Transverse colon (tissue), 4 donors: ENCODE measurements around the gene DHX16. TPM values are rescaled to one million over a fixed set of nuclear protein-coding genes. Genes with fewer than 3 reads are reported as not detected.

Experiments
- DNase-seq: peaks from one replicate; pipeline ENCODE4 v3.0.0-alpha.2; 2019
- H3K27ac ChIP-seq, 4 donors: fragments of 200-600 bp; sonication (generic); 2 replicates each; pipeline ENCODE4 v1.5.1; 2016 to 2018; ENCODE audit warnings: inconsistent platforms in 4 of 4
- H3K27me3 ChIP-seq: fragments of 200-600 bp; sonication (generic); 2 replicates; pipeline ENCODE4 v1.5.1; 2017; ENCODE audit warnings: inconsistent platforms
- H3K36me3 ChIP-seq, 4 donors: fragments of 200-600 bp; sonication (generic); 2 replicates each; pipeline ENCODE4 v1.5.1; 2017 to 2019; ENCODE audit warnings: inconsistent platforms in 4 of 4
- H3K4me1 ChIP-seq, 4 donors: fragments of 200-600 bp; sonication (generic); 2 replicates each; pipeline ENCODE4 v1.5.1; 2017 to 2020; ENCODE audit warnings: inconsistent platforms in 4 of 4
- H3K4me3 ChIP-seq, 4 donors: fragments of 200-600 bp; sonication (generic); 1 replicate in 1 of 4; 2 replicates in 3 of 4; pipeline versions ENCODE4 v1.5.1 to v1.6.1; 2017 to 2019; ENCODE audit warnings: inconsistent platforms in 4 of 4
- H3K9me3 ChIP-seq, 2 donors: fragments of 200-600 bp; sonication (generic); 2 replicates each; pipeline ENCODE4 v1.5.1; 2017 to 2019; ENCODE audit warnings: inconsistent platforms in 2 of 2
- EP300 ChIP-seq: sonication (generic); formaldehyde crosslinking; IDR thresholded peaks from one replicate; pipeline ENCODE4 v1.6.1; 2017; ENCODE audit warnings: antibody characterized with exemption, low read depth
- POLR2A ChIP-seq: fragments of 450-650 bp; IDR thresholded peaks from one replicate; pipeline ENCODE4 v1.6.1; 2016; ENCODE audit warnings: antibody characterized with exemption, mild to moderate bottlenecking, moderate library complexity
- POLR2AphosphoS5 ChIP-seq, 3 donors: sonication (generic); formaldehyde crosslinking; IDR thresholded peaks; one replicate each; pipeline ENCODE4 v1.6.1; 2016; ENCODE audit warnings: antibody characterized with exemption in 3 of 3
- WGBS, 2 donors: methylation state at CpG; one replicate each; pipeline ENCODE4 v1.1.5; 2018; ENCODE audit warnings: low coverage in 1 of 2; 5-methylcytosine and 5-hydroxymethylcytosine counted together
- in situ Hi-C, 4 donors: fragments of 200-750 bp; cut with MboI; loops; one replicate each; pipeline versions ENCODE4 v1.15.0 to v1.15.1; 2017; ENCODE audit warnings: low sequenced_read_pairs in 3 of 4, low pct_ligation_motif_present in 1 of 4, low pct_unique_long_range_greater_than_20kb in 1 of 4
- intact Hi-C: fragments of 100-400 bp; cut with DNase I; formaldehyde crosslinking; loops from one replicate; pipeline ENCODE4 v1.15.1; 2023; ENCODE audit warnings: low total_unique reads
- total RNA-seq, 4 donors: library from RNA; depleted of rRNA; stranded (reverse); fragments of >200 nt; gene quantifications; one replicate each; pipeline ENCODE4 v1.1.0, GENCODE V29; 2016
- TF ChIP-seq, protein P1 (sequence below), 5 experiments: fragments of 200-600 bp in 3 of 5; fragments of 450-650 bp in 2 of 5; sonication (generic) in 3 of 5; IDR thresholded peaks; 1 replicate in 2 of 5; 2 replicates in 3 of 5; pipeline ENCODE4 v1.5.1; 2016 to 2017; ENCODE audit warnings: antibody characterized with exemption in 5 of 5, inconsistent platforms in 3 of 5, mild to moderate bottlenecking in 2 of 5, moderate library complexity in 1 of 5

The DHX16 gene
- total RNA-seq, 4 donors from 2014 or later, result 37.8 to 144 (median 41.3) TPM

DNA sequence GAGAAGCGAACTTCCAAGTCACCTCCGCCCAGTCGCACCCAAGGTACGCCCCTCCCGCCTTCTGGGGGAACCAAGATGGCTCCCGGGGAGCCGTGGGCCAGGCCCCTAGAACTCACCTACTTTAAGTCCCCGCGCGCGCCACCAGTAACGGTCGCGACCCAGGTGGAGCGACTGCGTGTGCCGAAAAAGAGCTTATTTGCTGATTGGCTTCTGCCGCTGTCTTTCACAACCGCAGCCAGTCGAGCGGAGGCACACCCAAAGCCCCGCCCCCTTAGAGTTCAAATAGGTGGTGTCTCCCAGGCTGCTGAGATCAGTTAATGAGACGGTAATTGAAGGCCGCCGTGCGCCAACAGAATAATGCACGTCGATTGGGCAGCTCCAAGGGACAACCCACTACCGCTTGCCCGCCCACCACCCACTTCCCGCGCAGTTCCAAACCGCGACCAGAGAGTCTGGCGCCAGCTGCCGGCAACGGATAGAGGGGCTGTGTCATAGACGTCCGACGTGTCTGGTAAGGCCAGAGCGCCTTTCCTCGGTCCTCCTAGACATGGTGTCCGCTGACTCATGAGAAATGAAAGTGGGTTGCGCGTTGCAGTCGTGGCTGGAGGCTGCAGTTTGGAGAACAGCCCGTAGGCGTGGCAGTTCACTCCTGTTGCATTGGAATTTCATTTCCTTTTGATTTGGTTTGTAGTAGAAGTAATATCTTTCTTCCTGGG is 44.5 kb upstream of the DHX16 start, which contains the start of gene MDC1:
MDC1 (minus strand) TSS at position 153 of the 716 bp plus-strand sequence. CDS start 2,106 bp downstream, outside the sequence.
- intact Hi-C loops (loop anchor here (2.0 kb wide), 1 partner anchor 30 kb away; the partner anchor contains the start of gene PPP1R18), in situ Hi-C loops (loop anchor here in 1 of 4 donors (5.0 kb wide), 1 partner anchor 35 kb away; no protein-coding TSS in a partner anchor)
- Histone ChIP-seq H3K36me3 (peaks cover 0 to 12% (median 3%) of the 10 kb centered on the region in 4 donors), H3K27ac (peak within 1 kb of the TSS; percentile 93 to 99 (median 98)), H3K4me3 (peak within 1 kb of the TSS; percentile 50 to 69 (median 60)), H3K4me1 (peaks cover 4 to 39% (median 34%) of the 10 kb centered on the region in 4 donors), H3K27me3 (no peaks in the 10 kb centered on the region), H3K9me3 (no peaks in the 10 kb centered on the region)
- DNase-seq, result peak; percentile 99
- WGBS, 2 donors, result 0% methylated on average over 42 of the region's 48 CpGs; no CpG with 5 or more reads in 1 of the 2 donors
- TF ChIP-seq EP300 (no peak), POLR2AphosphoS5 (IDR thresholded peaks at IDR 0.05) (peak; percentile 95 to 98 (median 97)), POLR2A (peak; percentile 91)
- TF ChIP-seq, protein P1, sequence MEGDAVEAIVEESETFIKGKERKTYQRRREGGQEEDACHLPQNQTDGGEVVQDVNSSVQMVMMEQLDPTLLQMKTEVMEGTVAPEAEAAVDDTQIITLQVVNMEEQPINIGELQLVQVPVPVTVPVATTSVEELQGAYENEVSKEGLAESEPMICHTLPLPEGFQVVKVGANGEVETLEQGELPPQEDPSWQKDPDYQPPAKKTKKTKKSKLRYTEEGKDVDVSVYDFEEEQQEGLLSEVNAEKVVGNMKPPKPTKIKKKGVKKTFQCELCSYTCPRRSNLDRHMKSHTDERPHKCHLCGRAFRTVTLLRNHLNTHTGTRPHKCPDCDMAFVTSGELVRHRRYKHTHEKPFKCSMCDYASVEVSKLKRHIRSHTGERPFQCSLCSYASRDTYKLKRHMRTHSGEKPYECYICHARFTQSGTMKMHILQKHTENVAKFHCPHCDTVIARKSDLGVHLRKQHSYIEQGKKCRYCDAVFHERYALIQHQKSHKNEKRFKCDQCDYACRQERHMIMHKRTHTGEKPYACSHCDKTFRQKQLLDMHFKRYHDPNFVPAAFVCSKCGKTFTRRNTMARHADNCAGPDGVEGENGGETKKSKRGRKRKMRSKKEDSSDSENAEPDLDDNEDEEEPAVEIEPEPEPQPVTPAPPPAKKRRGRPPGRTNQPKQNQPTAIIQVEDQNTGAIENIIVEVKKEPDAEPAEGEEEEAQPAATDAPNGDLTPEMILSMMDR (IDR thresholded peaks at IDR 0.05), result peak; percentile 17 to 79 (median 43)

DNA sequence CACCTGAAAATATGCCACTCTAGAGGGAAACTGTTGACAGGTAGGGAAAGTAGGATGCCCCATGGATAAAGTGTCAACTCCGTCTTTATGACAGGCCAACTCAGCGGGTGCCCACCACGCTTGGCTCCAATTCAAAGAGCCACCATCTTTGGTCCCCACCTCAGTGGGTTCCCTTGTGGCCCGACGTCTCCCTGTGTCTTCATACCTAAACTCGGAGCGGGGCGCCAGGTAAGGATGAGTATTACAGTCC is 44.0 kb upstream of the DHX16 start:
- Histone ChIP-seq H3K27ac (peak overlapping the region; percentile 93 to 99 (median 98)), H3K36me3 (peaks cover 0 to 12% (median 3%) of the 10 kb centered on the region in 4 donors), H3K27me3 (no peaks in the 10 kb centered on the region), H3K4me3 (peak overlapping the region; percentile 50 to 69 (median 60)), H3K4me1 (peaks cover 4 to 34% (median 29%) of the 10 kb centered on the region in 4 donors), H3K9me3 (no peaks in the 10 kb centered on the region)
- 2% methylated on average over 7 of the region's 8 CpGs; no CpG with 5 or more reads in 1 of the 2 donors for WGBS, 2 donors
- intact Hi-C loops (loop anchor here (2.0 kb wide), 1 partner anchor 30 kb away; the partner anchor contains the start of gene PPP1R18), in situ Hi-C loops (loop anchor here in 1 of 4 donors (5.0 kb wide), 1 partner anchor 35 kb away; no protein-coding TSS in a partner anchor)
- no peak for DNase-seq
- TF ChIP-seq, protein P1 (IDR thresholded peaks at IDR 0.05), result peak in 2 of 5 experiments; percentile 17 to 19
- TF ChIP-seq POLR2A (no peak), POLR2AphosphoS5 (IDR thresholded peaks at IDR 0.05) (no peak)

DNA sequence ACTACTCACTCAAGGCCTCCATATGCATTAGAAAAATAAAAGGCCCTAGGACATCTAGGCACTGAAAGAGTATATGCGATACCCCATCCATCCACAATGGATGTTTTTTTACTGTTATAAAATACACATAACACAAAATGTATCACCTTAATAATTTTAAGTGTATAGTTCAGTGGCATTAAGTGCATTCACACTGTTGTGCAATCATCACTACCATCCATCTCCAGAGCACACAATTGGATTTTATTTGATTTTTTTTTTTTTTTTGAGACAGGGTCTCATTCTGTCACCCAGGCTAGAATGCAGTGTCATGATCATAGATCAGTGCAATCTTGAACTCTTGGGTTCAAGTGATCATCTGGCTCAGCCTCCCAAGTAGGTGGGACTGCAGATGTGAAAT is 41.5 kb upstream of the DHX16 start:
- H3K27ac ChIP-seq, result no peak overlapping the region
- WGBS, 2 donors, result 93 to 100% methylated on average over 1 of the region's 1 CpG
- intact Hi-C loops, result no loop called here
- H3K4me1 ChIP-seq, result peaks cover 4 to 25% (median 20%) of the 10 kb centered on the region in 4 donors
- no peak overlapping the region for H3K4me3 ChIP-seq
- H3K9me3 ChIP-seq, result no peaks in the 10 kb centered on the region
- peaks cover 0 to 18% (median 4%) of the 10 kb centered on the region in 4 donors for H3K36me3 ChIP-seq
- in situ Hi-C loops, result no loop called here
- no peaks in the 10 kb centered on the region for H3K27me3 ChIP-seq
- no peak for DNase-seq
- TF ChIP-seq, protein P1 (IDR thresholded peaks at IDR 0.05), result no peak
- TF ChIP-seq EP300 (no peak), POLR2AphosphoS5 (IDR thresholded peaks at IDR 0.05) (no peak), POLR2A (no peak)

DNA sequence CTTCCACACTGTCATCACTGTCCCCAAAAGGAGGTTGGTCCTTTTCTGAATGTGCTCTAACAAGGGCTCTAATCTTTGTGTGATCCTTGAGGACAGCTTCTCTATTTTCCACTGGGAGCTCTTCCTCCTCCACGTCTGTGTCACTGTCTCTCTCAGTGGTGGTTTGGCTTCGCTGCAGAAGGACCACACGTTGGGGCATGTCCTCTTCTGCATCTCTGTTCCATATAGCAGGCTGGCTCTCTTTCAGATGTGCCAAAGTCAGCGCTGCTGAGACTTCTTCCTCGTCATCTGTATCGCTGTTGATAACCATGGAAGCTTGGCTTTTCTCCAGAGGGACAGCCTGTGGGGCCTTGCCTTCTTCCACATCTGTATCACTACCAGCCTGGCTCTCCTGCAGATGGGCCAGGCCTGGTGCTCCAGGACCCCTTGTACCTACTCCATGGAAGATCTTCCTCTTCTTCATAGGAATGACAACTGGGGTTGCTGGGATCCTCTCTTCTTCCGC is 39.7 kb upstream of the DHX16 start:
- Histone ChIP-seq H3K9me3 (no peaks in the 10 kb centered on the region), H3K4me1 (peaks cover 4 to 9% (median 7%) of the 10 kb centered on the region in 4 donors), H3K4me3 (no peak overlapping the region), H3K27me3 (no peaks in the 10 kb centered on the region), H3K36me3 (peaks cover 0 to 18% (median 4%) of the 10 kb centered on the region in 4 donors), H3K27ac (no peak overlapping the region)
- TF ChIP-seq EP300 (no peak), POLR2A (no peak)
- DNase-seq, result no peak
- in situ Hi-C loops (no loop called here), intact Hi-C loops (no loop called here)
- 87 to 93% methylated on average over 3 to 7 of the region's 7 CpGs for WGBS, 2 donors
